ENCODE measurements around the gene PHACTR4.

The PHACTR4 gene

DNA sequence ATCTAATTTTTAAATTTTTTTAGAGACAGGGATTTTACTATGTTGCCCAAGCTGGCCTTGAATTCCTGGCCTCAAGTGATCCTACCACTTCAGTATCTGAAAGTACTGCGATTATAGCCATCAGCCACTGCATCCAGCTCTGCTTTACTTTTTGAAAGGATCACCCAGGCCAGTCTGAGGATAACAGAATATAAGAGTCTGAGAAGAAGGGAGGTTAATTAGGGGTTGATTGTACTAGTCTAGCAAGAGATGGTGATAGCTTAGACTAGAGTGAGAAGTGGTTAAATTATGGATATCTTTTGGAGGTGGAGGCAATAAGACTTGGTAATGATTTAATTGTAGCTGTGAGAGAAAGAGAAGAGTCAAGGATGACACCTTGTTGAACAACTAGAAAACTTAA lies 32.2 kb downstream of the PHACTR4 start:
- Histone ChIP-seq H3K27ac (ENCODE audit: low read depth, low read length) (no peak overlapping the region), H3K4me3 (ENCODE audit: low read depth, low read length) (no peak overlapping the region), H3K9ac (ENCODE audit: low read length) (no peak overlapping the region), H3K27me3 (ENCODE audit: control insufficient read depth, insufficient read depth, low read length) (no peaks in the 10 kb centered on the region), H3K9me3 (ENCODE audit: control insufficient read depth, insufficient read depth, low read depth, low read length) (no peaks in the 10 kb centered on the region), H3K36me3 (ENCODE audit: control insufficient read depth, insufficient read depth, low read length) (peaks cover 4% of the 10 kb centered on the region; the same call in 1 of the 2 replicates), H3K4me1 (ENCODE audit: control insufficient read depth, insufficient read depth, low read length) (peaks cover 7% of the 10 kb centered on the region)

- H3K36me3 ChIP-seq (ENCODE audit: control insufficient read depth, insufficient read depth, low read length), result no peaks in the 10 kb centered on the region; the same call in none of the 2 replicates
- no peak overlapping the region for H3K9ac ChIP-seq (ENCODE audit: low read length)
- H3K9me3 ChIP-seq (ENCODE audit: control insufficient read depth, insufficient read depth, low read depth, low read length), result no peaks in the 10 kb centered on the region
- H3K4me3 ChIP-seq (ENCODE audit: low read depth, low read length), result no peak overlapping the region
- H3K27me3 ChIP-seq (ENCODE audit: control insufficient read depth, insufficient read depth, low read length), result no peaks in the 10 kb centered on the region
- H3K4me1 ChIP-seq (ENCODE audit: control insufficient read depth, insufficient read depth, low read length), result peaks cover 11% of the 10 kb centered on the region
- no peak overlapping the region for H3K27ac ChIP-seq (ENCODE audit: low read depth, low read length)
Observed at GRCh38 chr1:28409090-28409489, 39.5 kb downstream of the PHACTR4 start.

DNA sequence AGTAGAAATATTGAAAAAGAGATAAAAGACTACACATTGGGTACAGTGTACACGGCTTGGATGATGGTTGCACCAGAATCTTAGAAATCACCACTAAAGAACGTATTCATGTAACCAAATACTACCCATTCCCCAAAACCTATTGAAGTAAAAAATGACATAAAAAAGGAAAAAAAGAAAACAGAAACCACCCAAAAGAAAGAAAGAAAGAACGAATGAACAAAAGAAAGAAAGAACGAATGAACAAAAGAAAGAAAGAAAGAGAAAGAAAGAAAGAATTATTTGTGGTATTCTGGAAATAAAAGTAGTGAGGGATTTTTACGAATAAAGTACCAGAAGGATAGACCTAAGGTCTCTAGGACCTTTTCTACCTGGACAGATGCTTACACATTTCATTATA lies 42.1 kb downstream of the PHACTR4 start:
- Histone ChIP-seq H3K4me3 (ENCODE audit: low read depth, low read length) (no peak overlapping the region), H3K9me3 (ENCODE audit: control insufficient read depth, insufficient read depth, low read depth, low read length) (no peaks in the 10 kb centered on the region), H3K9ac (ENCODE audit: low read length) (no peak overlapping the region), H3K4me1 (ENCODE audit: control insufficient read depth, insufficient read depth, low read length) (peaks cover 34% of the 10 kb centered on the region), H3K27ac (ENCODE audit: low read depth, low read length) (no peak overlapping the region), H3K36me3 (ENCODE audit: control insufficient read depth, insufficient read depth, low read length) (no peaks in the 10 kb centered on the region; the same call in none of the 2 replicates), H3K27me3 (ENCODE audit: control insufficient read depth, insufficient read depth, low read length) (no peaks in the 10 kb centered on the region)

- H3K27ac ChIP-seq (ENCODE audit: low read depth, low read length), result no peak overlapping the region
- H3K4me1 ChIP-seq (ENCODE audit: control insufficient read depth, insufficient read depth, low read length), result peaks cover 34% of the 10 kb centered on the region
- H3K9me3 ChIP-seq (ENCODE audit: control insufficient read depth, insufficient read depth, low read depth, low read length), result no peaks in the 10 kb centered on the region
- H3K4me3 ChIP-seq (ENCODE audit: low read depth, low read length), result no peak overlapping the region
- no peaks in the 10 kb centered on the region for H3K27me3 ChIP-seq (ENCODE audit: control insufficient read depth, insufficient read depth, low read length)
- no peaks in the 10 kb centered on the region; the same call in none of the 2 replicates for H3K36me3 ChIP-seq (ENCODE audit: control insufficient read depth, insufficient read depth, low read length)
- H3K9ac ChIP-seq (ENCODE audit: low read length), result no peak overlapping the region
Observed at GRCh38 chr1:28412731-28413130, 43.2 kb downstream of the PHACTR4 start.

- H3K27ac ChIP-seq (ENCODE audit: low read depth, low read length), result no peak overlapping the region
Observed at GRCh38 chr1:28416509-28417194, 47.1 kb downstream of the PHACTR4 start.

DNA sequence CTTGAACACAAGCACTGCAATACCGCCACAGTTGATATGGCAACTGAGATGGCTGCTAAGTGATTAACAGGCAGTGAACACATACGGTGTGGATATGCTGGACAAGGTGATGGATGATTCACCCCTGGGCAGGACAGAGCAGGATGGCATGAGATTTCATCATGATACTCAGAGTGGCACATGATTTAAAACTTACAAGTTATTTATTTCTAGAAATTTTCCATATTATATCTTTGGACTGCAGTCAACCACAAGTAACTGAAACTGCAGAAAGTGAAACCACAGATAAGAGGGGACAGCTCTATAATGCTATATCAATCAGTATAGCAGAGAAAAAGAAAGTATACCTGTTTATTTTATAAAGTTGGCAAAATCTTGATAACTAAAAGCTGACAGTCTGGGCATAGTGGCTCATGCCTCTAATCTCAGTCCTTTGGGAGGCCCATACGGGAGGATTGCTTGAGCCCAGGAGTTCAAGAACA lies 47.9 kb downstream of the PHACTR4 start:
- Histone ChIP-seq H3K27me3 (ENCODE audit: control insufficient read depth, insufficient read depth, low read length) (no peaks in the 10 kb centered on the region), H3K9me3 (ENCODE audit: control insufficient read depth, insufficient read depth, low read depth, low read length) (no peaks in the 10 kb centered on the region), H3K27ac (ENCODE audit: low read depth, low read length) (no peak overlapping the region), H3K4me3 (ENCODE audit: low read depth, low read length) (no peak overlapping the region), H3K4me1 (ENCODE audit: control insufficient read depth, insufficient read depth, low read length) (peaks cover 30% of the 10 kb centered on the region), H3K9ac (ENCODE audit: low read length) (no peak overlapping the region), H3K36me3 (ENCODE audit: control insufficient read depth, insufficient read depth, low read length) (no peaks in the 10 kb centered on the region)

More at GRCh38 chr1:28416509-28417194, 47.1 kb downstream of the PHACTR4 start:
- no peaks in the 10 kb centered on the region for H3K27me3 ChIP-seq (ENCODE audit: control insufficient read depth, insufficient read depth, low read length)
- H3K4me3 ChIP-seq (ENCODE audit: low read depth, low read length), result no peak overlapping the region
- H3K36me3 ChIP-seq (ENCODE audit: control insufficient read depth, insufficient read depth, low read length), result no peaks in the 10 kb centered on the region
- H3K9me3 ChIP-seq (ENCODE audit: control insufficient read depth, insufficient read depth, low read depth, low read length), result no peaks in the 10 kb centered on the region
- no peak overlapping the region for H3K9ac ChIP-seq (ENCODE audit: low read length)
- peaks cover 26% of the 10 kb centered on the region for H3K4me1 ChIP-seq (ENCODE audit: control insufficient read depth, insufficient read depth, low read length)

GRCh38 chr1:28417926-28418637 lies 48.5 kb downstream of the PHACTR4 start:
- no peak overlapping the region for H3K27ac ChIP-seq (ENCODE audit: low read depth, low read length)
- no peaks in the 10 kb centered on the region for H3K27me3 ChIP-seq (ENCODE audit: control insufficient read depth, insufficient read depth, low read length)

GRCh38 chr1:28421744-28422143 lies 52.2 kb downstream of the PHACTR4 start:
- 0 out of 2 replicates have a peak, but pooled peaks cover 4% of the 10 kb centered on the region for H3K4me1 ChIP-seq (ENCODE audit: control insufficient read depth, insufficient read depth, low read length)
- no peaks in the 10 kb centered on the region for H3K27me3 ChIP-seq (ENCODE audit: control insufficient read depth, insufficient read depth, low read length)
- H3K4me3 ChIP-seq (ENCODE audit: low read depth, low read length), result no peak overlapping the region
- H3K9me3 ChIP-seq (ENCODE audit: control insufficient read depth, insufficient read depth, low read depth, low read length), result no peaks in the 10 kb centered on the region
- H3K9ac ChIP-seq (ENCODE audit: low read length), result no peak overlapping the region
- no peaks in the 10 kb centered on the region for H3K36me3 ChIP-seq (ENCODE audit: control insufficient read depth, insufficient read depth, low read length)
- no peak overlapping the region for H3K27ac ChIP-seq (ENCODE audit: low read depth, low read length)

More at GRCh38 chr1:28417926-28418637, 48.5 kb downstream of the PHACTR4 start:
- peaks cover 29% of the 10 kb centered on the region for H3K4me1 ChIP-seq (ENCODE audit: control insufficient read depth, insufficient read depth, low read length)
- no peaks in the 10 kb centered on the region for H3K36me3 ChIP-seq (ENCODE audit: control insufficient read depth, insufficient read depth, low read length)
- H3K4me3 ChIP-seq (ENCODE audit: low read depth, low read length), result no peak overlapping the region
- H3K9me3 ChIP-seq (ENCODE audit: control insufficient read depth, insufficient read depth, low read depth, low read length), result no peaks in the 10 kb centered on the region
- H3K9ac ChIP-seq (ENCODE audit: low read length), result no peak overlapping the region

DNA sequence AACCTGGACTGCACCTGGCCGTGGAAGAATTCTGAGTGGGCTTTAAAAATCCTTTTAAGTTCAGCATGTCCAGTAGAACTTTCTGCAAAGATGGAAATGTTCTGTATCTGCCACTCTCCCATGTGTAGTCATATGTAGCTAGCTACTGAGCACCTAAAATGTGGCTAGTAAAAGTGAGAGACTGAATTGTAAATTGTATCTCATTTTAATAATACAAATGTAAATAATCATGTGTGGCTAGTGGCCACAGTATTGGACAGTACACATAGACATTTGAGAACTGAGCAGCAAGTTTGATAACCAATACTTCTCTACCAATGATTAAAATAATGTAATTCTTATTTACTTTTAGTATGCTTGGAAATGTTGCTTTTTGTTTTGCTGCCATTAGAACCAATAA lies 57.3 kb downstream of the PHACTR4 start:
- Histone ChIP-seq H3K27me3 (ENCODE audit: control insufficient read depth, insufficient read depth, low read length) (no peaks in the 10 kb centered on the region), H3K36me3 (ENCODE audit: control insufficient read depth, insufficient read depth, low read length) (peaks cover 2% of the 10 kb centered on the region; the same call in 1 of the 2 replicates), H3K4me1 (ENCODE audit: control insufficient read depth, insufficient read depth, low read length) (0 out of 2 replicates have a peak, but pooled peaks cover 4% of the 10 kb centered on the region), H3K9ac (ENCODE audit: low read length) (no peak overlapping the region), H3K4me3 (ENCODE audit: low read depth, low read length) (no peak overlapping the region), H3K9me3 (ENCODE audit: control insufficient read depth, insufficient read depth, low read depth, low read length) (no peaks in the 10 kb centered on the region), H3K27ac (ENCODE audit: low read depth, low read length) (no peak overlapping the region)

GRCh38 chr1:28428012-28428411 lies 58.5 kb downstream of the PHACTR4 start:
- peaks cover 2% of the 10 kb centered on the region; the same call in 1 of the 2 replicates for H3K36me3 ChIP-seq (ENCODE audit: control insufficient read depth, insufficient read depth, low read length)
- H3K4me3 ChIP-seq (ENCODE audit: low read depth, low read length), result no peak overlapping the region
- no peaks in the 10 kb centered on the region for H3K27me3 ChIP-seq (ENCODE audit: control insufficient read depth, insufficient read depth, low read length)
- H3K9ac ChIP-seq (ENCODE audit: low read length), result no peak overlapping the region
- H3K9me3 ChIP-seq (ENCODE audit: control insufficient read depth, insufficient read depth, low read depth, low read length), result no peaks in the 10 kb centered on the region
- H3K27ac ChIP-seq (ENCODE audit: low read depth, low read length), result no peak overlapping the region
- H3K4me1 ChIP-seq (ENCODE audit: control insufficient read depth, insufficient read depth, low read length), result no peaks in the 10 kb centered on the region

- no peak overlapping the region for H3K27ac ChIP-seq (ENCODE audit: low read depth, low read length)
- no peak overlapping the region for H3K9ac ChIP-seq (ENCODE audit: low read length)
- H3K4me1 ChIP-seq (ENCODE audit: control insufficient read depth, insufficient read depth, low read length), result no peaks in the 10 kb centered on the region
- H3K27me3 ChIP-seq (ENCODE audit: control insufficient read depth, insufficient read depth, low read length), result no peaks in the 10 kb centered on the region
- H3K9me3 ChIP-seq (ENCODE audit: control insufficient read depth, insufficient read depth, low read depth, low read length), result no peaks in the 10 kb centered on the region
- H3K36me3 ChIP-seq (ENCODE audit: control insufficient read depth, insufficient read depth, low read length), result peaks cover 2% of the 10 kb centered on the region; the same call in 1 of the 2 replicates
- H3K4me3 ChIP-seq (ENCODE audit: low read depth, low read length), result no peak overlapping the region
Observed at GRCh38 chr1:28428990-28429520, 59.5 kb downstream of the PHACTR4 start.

All from HUES6 (cell line).